Epithelial cell of prostate (primary cell): ENCODE measurements around the gene NWD2.
"Not testable (repeated sequence)": the region's sequence is repeated elsewhere in the genome, so short reads cannot be mapped to it uniquely, and the experiment has no call there.

ENCODE experiments used
- DNase-seq: peaks from one replicate; pipeline ENCODE4 v3.0.0-alpha.2; 2011; ENCODE audit warnings: low read depth, low spot score
- H3K27ac ChIP-seq: fragments of 450-650 bp; 2 replicates; pipeline ENCODE4 v1.5.1; 2017; ENCODE audit warnings: mild to moderate bottlenecking

NWD2 gene

DNA sequence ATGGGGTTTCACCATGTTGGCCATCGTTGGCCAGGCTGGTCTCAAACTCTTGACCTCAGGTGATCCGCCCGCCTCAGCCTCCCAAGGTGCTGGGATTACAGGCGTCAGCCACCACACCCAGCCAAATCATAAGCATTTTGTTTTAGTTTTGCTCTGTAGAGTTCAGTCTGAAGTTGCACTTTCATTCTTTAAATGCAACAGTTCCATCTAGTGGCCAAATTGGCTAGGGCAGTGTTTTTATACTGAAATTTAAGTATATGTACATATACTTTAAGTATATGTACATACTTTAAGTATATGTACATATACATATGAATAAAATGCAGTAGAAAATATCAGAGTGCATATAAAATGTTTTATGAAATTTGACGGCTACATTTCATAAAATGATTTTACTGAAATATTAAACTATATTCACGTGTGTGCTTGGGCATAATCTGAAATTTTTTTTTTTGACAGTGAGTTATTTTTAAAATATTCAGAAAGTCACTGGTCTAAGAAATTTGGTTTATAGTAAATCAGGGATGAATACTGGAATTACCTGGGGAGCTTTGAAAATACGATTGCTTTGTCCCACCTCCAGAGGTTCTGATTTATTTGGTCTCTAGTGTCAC is 145.5 kb downstream of the NWD2 start:
- no peak for DNase-seq
- no peak overlapping the region for H3K27ac ChIP-seq

DNA sequence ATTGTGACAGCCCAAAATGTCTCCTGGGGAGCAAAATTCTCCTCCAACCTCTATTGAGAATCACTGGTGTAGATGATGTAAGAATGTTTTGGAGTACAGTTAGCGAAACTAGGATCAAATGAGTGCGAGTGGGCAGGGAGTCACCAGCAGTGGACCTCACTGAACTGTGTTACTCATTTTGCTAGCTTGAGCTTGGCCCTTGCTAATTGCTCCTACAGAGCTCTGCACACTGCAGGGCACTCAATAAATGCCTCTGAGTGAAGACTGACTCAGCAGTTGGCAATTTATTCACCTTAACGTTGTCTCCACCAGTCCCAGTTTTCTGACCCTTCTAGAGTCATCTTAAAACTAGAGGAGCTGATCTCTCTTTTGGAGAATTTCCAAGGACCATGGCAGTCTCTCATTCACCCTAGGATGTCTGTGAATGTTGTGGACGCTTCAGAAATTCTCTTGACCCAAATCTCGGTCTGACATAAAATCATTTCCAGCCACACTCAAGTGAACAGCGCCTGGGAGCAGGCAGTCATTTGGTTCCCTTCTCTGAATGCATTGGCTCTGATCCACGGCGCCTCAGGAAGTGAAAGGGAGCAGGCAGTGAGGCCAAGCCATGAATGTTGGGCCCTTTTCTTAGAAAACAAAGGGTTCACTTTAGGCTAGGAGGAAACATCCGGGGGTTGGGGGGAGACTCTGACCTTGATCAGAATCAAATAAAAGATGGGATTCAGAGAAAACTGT is 148.1 kb downstream of the NWD2 start:
- H3K27ac ChIP-seq, result no peak overlapping the region

DNA sequence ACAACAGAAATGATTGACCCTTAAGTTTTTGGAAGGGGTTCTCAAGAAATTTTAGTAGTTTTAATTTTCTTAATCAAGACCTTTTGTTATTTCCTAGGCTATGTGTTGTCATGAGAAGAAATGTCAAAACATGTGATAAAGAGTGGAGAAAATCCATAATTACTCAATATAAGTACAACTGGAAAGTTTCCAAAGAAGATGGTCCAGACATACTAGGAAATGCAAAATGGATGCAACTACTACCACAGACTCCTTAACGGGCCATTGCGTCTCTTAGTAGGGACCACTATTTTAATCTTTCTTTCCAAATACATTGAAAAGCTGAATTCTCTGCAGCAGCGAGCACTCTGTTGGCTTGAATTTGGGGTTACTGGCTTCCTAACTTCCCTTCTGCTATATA is 148.8 kb downstream of the NWD2 start:
- H3K27ac ChIP-seq, result no peak overlapping the region
- DNase-seq, result no peak

More for the DNA sequence above, 148.1 kb downstream of the NWD2 start:
- DNase-seq, result no peak

DNA sequence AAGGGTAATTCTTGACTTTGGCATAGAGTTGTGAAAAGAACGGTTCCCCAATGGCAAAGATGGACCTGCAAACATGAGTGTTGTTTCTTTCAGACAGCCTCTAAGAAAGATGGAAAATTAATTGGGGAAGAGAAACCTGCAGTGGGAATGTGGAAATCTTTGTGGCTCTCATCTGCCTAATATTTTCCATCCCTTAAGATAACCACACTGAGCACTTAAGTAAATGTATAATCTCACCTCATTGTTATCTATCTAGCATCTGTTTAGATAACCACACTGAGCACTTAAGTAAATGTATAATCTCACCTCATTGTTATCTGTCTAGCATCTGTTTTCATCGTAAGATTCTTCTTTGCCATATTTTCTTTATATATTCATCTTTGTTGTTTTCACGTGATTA is 149.3 kb downstream of the NWD2 start:
- no peak overlapping the region for H3K27ac ChIP-seq
- no peak for DNase-seq

DNA sequence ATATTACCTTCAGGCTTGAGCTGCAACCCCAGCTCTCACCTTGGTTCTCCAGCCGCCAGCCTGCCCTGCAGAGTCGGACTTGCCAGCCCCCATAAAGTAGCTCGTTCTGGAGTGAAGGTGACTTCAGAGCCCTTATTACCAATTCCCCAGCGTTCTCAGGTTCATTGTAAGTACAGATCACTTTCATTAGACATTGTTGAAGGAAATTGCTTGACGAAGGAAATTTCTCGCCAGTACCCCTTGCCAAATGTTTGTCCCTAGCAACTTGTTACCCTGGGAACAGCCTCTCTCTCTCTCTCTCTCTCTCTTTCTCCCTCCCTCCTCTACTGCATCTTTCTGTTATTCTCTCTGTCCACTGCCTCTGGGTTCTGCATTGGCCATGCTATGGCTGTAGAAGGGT is 153.0 kb downstream of the NWD2 start:
- DNase-seq, result no peak
- no peak overlapping the region for H3K27ac ChIP-seq

DNA sequence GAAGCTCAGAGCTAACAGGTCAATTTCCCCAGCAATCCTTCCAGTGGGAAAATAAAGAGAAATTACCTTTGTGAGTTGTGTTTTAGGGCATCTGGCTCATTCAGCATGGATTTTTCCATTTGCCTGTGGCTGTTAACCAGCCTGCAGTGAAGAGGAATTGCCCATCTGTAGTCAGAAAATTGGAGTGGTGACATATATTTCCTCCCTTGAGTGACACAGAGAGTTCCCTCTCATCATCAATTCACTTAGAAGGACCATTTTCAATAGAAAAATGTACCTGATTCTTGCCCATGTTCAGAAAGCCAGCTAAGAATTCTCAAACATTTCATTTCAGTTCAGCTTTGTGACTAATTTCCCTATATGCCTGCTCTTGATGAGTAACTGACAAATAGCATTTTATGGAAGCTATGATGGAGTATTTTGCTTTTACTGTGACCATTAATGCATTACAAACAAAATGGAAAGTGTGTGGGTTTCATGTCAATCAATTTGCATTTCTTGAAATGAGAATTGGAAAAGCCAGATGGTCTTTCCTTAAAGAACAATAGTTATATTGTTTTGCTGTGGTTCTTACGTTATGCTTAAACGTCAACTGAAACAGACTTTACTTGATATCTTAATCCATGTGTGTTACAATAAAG is 155.8 kb downstream of the NWD2 start:
- no peak for DNase-seq
- H3K27ac ChIP-seq, result no peak overlapping the region

DNA sequence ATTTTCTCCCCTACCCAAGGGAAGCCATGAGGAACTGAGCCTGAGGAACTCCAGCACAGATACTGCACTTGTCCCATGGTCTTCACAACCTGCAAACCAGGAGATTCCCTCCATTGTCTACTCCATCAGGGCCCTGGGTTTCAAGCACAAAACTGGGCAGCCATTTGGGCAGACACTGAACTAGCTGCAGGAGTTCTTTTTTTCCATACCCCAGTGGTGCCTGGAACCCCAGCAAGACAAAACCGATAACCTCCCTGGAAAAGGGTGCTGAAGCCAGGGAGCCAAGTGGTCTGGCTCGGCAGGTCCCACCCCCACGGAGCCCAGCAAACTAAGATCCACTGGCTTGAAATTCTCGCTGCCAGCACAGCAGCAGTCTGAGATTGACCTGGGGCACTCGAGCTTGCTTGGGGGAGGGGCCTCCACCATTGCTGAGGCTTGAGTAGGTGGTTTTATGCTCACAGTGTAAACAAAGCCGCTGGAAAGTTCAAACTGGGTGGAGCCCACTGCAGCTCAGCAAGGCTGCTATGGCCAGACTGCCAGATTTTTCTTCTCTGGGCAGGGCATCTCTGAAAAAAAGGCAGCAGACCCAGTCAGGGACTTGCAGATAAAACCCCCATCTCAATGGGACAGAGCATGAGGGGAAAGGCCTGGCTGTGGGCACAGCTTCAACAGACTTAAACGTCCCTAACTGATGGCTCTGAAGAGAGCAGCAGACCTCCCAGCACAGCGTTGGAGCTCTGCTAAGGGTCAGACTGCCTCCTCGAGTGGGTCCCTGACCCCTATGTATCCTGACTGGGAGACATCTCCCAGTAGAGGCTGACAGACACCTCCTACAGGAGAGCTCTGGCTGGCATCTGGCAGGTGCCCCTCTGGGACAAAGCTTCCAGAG is 163.6 kb downstream of the NWD2 start:
- not testable (repeated sequence) for DNase-seq, H3K27ac ChIP-seq

DNA sequence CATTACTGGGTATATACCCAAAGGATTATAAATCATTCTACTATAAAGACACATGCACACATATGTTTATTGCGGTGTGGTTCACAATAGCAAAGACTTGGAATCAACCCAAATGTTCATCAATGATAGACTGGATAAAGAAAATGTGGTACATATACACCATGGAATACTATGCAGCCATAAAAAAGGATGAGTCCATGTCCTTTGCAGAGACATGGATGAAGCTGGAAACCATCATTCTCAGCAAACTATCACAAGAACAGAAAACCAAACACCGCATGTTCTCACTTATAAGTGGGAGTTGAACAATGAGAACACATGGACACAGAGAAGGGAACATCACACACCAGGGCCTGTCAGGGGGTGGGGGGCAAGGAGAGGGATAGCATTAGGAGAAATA is 169.1 kb downstream of the NWD2 start:
- not testable (repeated sequence) for DNase-seq, H3K27ac ChIP-seq

DNA sequence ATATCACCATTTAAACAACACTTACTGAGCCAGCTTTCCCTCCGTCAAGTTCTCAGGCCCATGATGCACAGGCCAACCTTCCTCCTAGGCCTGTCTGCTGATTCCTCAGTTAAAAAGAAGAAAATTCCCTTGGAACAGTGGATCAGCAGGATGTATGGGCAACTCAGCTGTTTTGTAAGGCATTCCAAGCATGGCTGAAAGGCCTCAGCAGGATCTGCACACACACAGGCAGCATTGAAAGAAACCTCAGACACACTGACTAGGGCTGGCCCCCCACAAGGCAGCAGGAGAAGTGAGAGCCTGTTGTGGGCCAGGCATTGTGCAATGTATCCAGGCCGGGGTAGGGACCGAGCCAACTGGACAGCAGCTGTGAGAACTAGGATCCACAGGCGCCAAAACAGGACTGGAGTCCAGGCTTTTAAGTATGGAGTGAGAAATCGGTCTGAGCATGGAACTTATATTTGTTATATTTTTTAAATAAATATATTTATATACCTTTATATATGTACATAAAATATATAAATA is 171.4 kb downstream of the NWD2 start:
- no peak for DNase-seq
- H3K27ac ChIP-seq, result no peak overlapping the region

DNA sequence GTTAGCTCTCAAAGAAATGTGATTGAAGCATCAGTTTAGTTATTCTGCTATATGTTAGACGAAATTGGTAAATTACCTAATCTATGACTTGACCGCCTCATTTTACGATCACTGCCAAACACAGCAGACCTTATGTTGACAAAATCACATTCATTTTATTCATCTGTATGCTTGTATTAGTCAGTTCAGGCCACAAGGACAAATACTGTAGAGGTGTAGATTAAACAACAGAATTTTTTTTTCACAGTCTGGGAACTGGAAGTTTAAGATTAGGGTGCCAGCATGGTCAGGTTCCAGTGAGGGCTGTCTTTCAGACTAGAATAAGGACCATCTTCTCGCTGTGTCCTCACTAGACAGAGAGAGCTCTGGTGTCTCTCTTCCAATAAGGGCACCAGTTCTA is 177.1 kb downstream of the NWD2 start:
- no peak overlapping the region for H3K27ac ChIP-seq
- DNase-seq, result no peak

DNA sequence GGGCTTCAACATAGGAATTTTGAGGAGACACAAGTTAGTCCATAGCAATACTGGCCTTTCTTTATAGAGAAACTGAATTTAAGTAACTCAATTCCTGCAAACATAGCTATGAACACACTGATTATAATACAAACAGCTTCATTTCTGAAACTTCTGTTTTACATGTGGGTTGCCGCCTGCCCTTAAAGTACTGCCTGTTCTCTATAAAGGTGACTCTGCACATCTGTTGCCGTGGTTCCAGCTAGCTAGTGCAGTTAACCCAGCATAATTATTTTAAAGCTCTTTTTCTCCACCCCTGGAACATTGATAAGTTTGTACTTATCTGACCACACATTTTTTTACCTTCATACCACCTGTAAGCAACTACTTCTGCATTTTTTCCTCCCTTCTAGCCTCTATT is 177.6 kb downstream of the NWD2 start:
- no peak for DNase-seq
- no peak overlapping the region for H3K27ac ChIP-seq

DNA sequence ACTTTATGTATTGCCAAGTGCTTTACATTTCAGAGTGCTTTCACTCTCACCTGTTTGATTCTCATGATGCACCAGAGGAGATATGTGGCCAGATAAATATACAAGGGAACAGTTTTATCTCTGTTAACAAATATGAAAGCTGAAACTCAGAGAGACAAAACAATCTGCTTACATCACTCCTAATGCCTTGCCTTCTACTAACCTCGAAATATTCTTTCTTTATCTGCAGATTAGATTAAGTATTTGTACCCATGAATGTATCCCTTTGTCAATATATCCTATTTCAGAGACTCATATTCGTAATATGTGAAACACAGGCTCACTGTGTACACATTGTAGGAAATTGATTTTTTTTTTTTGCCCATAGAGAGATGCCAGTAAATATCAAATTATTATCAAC is 178.1 kb downstream of the NWD2 start:
- no peak for DNase-seq
- H3K27ac ChIP-seq, result no peak overlapping the region

DNA sequence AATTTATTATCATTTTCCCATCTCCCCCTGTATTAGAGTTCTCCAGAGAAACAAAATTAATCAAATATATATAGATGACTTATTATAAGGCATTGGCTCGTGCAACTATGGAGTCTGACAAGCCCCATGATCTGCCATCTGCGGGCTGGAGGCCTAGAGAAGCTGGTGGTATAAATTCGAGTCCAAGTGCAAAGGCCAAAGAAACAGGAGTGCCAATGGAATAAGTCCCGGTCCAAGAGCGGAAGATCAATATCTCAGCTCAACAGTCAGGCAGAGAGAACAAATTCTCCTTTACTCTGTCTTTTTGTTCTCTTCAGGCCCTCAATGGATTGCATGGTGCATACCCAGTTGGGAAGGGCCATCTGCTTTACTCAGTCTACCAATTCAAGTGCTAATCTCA is 178.8 kb downstream of the NWD2 start:
- no peak for DNase-seq
- no peak overlapping the region for H3K27ac ChIP-seq

DNA sequence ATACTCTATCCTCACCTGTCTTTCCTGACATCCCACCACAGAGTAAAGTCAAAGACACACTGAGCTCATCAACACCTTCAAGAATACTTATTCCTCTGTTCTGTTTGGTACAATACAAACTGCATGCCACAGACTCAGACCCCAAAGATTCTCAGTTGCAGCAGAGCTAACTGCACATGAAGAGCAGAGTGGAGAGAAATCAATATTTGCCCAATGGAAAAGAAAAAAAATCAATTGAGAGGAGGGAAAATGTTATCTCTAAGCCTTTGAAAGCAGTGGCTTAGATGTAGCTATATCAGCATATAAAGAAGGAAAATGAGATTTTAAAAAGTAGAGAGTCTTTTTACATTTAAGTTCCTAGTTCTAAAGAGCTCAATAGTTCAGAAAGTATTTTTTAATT is 180.2 kb downstream of the NWD2 start:
- H3K27ac ChIP-seq, result no peak overlapping the region
- no peak for DNase-seq

DNA sequence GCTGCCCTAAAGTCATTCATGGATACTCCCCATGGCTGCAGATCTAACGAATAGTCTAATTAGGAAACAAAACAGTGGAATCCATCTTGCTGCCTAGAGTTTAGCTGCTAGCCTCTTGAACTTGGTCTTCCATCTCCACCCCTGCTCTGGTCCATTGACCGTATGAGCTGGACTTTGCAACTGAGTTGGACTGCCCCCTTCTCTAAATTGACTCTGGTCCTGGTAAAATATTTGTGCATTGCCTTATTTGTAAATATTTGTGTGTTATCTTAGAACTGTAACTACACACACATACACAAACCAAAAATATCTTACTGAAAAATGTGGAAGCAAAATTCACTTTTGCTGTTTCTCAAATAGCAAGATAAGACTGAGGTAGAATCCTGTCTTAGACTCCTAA is 181.3 kb downstream of the NWD2 start:
- no peak for DNase-seq
- no peak overlapping the region for H3K27ac ChIP-seq

DNA sequence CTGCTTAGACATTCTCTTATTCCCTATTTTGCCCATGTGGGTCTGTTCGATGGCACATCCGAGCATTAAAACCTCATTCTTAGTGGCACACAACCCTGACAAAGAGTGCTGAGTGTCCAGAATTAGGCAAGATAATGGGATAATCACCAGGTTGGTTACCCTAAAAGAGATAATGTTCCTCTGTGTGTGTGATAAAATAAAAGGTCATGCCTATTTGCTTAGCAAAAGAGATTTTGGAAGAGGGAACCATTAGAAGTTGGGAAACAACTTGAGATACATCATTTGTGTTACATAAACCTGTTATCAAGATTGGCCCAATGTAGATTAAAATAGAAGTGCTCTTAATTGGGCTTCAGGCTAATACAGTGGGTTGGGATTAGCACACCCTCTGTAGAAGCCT is 182.7 kb downstream of the NWD2 start:
- no peak for DNase-seq
- H3K27ac ChIP-seq, result no peak overlapping the region

DNA sequence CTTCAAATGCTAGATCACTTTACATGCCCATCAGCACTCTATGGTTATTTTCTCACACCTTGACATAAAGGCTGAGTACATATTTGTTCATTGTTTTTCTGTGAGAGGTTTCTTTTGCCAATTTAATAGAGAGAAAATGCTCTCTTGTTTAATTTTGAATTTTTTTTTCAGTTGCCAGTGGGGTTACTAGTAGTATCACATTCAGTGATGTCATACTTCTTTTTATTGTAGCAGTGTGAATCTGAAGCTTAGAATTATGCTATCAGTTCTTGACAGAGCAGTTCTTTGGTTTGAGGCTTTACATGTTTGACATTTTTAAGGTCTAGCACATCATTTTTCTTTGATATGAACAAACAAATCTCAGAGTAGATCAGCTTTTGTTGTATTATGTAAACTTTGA is 185.4 kb downstream of the NWD2 start:
- no peak overlapping the region for H3K27ac ChIP-seq
- DNase-seq, result no peak

DNA sequence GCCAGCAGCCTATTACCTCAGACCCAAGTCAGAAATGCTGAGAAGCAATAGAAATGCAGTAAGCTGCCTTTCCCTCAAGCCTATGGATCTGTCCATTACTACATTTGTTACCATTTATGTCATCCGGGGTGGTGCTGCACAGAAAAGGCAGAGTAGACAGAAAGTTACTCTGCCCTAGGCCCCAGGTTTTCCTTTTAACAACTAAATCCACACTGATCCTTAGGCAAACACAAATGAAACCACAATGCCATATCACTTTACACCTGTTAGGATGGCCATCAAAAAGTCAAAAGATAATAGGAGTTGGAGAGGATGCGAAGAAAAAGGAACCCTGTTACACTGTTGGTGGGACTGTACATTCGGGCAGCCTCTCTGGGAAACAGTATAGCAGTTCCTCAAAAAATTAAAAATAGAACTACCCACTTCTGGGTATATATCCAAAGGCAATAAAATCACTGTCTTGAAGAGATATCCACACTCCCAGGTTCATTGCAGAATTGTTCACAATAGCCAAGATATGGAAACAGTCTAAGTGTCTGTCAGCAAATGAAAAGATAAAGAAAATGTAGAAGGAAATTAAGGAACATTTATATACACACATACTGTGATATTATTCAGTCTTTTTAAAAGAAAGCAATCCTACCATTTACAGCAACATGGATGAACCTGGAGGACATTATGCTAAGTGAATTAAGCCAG is 186.3 kb downstream of the NWD2 start:
- no peak for DNase-seq
- no peak overlapping the region for H3K27ac ChIP-seq

DNA sequence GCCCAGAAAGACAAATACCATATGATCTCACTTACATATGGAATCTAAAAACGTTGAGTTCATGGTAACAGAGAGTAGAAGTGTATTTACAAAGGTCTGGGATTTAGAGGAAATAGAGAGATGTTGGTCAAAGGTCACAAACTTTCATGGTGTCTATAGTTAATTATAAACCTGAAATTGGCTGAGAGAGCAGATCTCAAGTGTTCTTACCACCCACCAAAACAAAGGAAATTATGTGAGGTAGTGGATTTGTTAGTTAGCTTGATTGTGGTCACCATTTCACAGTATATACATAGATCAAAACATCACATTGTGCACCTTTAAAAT is 186.8 kb downstream of the NWD2 start:
- H3K27ac ChIP-seq, result no peak overlapping the region
- DNase-seq, result no peak

DNA sequence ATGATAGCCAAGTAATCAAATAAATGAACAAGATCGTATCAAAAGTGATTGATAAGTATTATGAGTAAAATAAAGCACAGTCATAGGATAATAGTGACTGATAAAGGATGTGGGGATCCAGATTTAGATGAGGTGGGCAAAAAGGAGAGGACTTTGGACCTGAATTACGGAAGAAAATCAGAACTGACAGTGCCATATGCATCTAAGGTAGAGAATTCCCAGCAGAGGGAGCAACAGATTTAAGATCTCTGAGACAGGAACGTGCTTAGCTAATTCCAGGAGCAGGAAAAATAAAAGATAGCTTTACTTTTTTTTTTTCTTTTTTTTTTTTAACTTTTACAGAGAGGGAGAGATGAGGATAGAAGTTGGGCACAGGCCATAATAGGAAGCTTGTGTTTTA is 189.9 kb downstream of the NWD2 start:
- H3K27ac ChIP-seq, result no peak overlapping the region
- DNase-seq, result no peak
